AG20443 (cell line): ENCODE measurements around the gene MBTPS1.

Experiments
- DNase-seq: peaks from one replicate; pipeline ENCODE4 v3.0.0; 2012; ENCODE audit warnings: low spot score, mixed read lengths

MBTPS1 gene

GRCh38 chr16:84098939-84099338 lies 17.8 kb downstream of the MBTPS1 start:
- DNase-seq = no peak

DNA sequence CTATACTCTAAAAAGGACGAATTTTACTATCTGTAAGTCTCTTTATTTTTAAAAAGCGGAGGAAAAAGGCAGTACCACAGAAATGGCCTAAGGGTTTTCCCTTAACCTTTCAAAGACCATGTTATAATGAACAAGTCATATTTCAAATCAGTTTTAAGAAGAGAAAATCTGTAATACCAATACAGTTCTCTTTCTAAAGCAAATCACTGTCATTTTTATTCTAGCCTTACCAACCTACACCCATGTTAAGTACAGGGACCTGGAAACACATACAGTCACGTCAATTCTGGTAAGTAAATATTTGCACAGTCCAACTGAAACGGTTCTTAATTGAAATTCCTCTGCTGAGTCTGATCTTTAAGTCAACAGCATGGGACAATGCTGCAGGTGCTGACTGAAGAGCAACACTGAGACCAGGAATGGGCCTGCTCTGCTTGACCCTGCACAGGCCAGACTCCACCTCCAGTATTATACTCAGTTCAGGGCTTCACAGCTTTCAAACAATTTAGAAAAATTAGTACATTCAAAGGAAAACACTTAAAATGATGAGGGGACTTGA lies 20.2 kb downstream of the MBTPS1 start:
- no peak for DNase-seq

- DNase-seq = no peak
Measured at GRCh38 chr16:84095466-84095865, 21.3 kb downstream of the MBTPS1 start.

GRCh38 chr16:84093879-84094270 lies 22.9 kb downstream of the MBTPS1 start:
- DNase-seq = no peak

DNA sequence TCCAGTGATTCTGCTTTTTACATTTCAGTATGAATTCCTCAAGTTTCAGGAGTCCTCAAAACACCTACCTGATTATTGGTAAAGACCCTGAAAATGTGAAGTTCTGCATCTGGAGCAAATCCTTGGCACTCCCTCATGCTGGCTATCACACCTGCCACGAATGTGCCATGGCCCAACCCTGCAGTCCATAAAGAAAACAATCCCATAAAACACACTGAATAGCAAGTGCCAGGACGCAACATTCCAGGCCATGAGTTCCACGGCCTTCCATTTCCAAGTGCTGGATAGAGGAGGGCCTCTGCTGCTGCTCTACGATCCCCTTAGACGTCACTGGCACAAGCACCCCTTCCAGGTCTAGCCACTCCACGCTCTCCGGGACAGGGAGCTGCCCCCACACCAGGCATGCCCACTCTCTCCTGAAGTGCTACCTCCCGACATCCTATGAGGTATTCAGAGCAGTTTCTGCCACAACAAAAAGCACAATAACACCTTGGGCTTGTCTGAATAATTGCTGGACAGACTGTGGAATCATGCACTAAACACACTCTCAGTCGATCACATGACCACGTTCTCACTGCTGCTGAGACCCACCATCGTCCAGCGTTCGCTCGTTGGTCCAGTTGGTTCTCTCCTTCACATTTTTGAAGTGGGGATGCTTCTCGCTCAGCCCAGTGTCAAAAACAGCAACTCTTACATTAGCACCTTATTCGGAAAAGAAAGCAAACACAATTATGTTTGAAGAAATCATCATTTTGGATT lies 23.4 kb downstream of the MBTPS1 start:
- DNase-seq = no peak

- no peak for DNase-seq
Measured at GRCh38 chr16:84091460-84091859, 25.3 kb downstream of the MBTPS1 start.

DNA sequence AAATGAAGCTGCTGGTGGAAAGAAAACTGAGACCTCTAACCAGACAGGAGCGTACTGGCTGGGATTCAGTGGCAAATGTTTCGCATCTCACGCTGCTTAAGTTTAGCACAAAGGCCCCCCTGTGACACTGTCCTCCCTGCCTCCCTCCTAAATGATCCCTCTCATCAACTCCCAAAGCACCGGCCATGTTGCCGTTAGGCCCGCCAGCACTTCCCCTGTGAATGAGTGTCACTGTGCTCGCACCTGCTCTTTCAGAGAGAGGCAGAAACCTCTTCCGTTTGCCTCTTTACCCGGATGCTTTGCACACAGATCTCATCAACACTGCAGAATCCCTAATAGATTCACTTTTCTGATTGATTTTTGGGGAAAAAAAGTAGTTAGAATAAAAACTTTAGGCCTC lies 26.5 kb downstream of the MBTPS1 start:
- DNase-seq = no peak

DNA sequence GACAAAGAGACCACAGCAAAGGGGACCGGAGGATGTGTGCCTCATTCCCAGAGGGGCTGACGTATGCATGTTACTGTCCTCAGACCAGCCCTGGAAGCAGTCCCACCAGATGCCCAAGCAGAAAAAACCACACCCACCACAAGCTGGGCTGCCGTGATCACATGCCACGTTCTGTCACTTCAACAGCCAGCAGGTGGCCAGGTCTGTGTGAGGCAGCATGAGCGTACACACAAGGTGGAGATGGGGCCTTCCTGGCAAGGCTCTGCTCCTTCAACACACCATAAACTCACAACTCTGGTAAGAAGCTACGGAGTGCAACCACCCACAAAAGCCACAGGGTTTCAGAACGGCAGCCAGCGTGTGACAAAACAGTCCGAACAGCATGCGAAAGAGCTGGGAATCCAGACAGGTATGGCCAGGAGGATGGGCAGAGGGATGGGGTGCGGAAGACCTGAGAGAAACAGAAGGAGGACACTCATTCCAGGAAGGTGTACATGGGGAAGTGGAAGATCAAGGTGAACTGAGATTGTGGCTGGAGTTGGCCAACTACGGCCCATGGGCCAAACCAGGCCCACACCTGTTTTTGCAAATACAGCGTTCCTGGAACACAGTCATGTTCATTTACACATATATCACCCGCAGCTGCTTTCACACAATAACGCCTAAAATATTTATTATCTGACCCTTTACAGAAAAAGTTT lies 27.9 kb downstream of the MBTPS1 start:
- no peak for DNase-seq

DNA sequence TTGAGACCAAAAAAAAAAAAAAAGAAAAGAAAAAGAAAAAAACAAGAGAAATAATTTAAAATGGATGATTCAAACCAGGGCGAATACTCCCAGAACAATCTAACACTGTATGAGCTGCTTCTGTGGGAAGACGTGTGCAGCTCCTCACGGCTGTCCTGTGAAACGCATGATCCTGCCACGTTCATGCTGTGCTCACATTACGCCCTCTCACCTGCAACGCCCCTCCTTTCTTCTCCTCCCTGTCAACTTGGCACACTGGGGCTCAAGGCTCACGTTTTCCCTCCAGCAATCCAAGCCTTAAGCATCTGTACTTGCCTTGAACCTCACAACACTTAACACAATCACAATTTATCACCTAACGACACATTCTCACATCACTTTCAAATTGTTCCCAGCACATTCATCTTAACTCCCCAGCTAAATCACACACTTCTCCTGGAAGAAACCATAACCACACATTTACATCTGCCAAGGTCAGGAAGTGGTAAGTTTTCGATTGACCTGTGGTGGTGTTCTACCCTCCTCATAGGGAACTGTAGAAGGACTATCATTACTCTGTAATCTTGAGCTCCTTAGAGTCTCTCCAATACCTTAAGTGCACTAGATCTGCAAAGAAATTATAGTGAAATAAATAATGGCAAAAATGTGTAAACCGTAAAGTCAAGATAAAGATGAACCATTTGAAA lies 29.1 kb downstream of the MBTPS1 start:
- DNase-seq = no peak

GRCh38 chr16:84087001-84087400 lies 29.7 kb downstream of the MBTPS1 start:
- DNase-seq = no peak

- no peak for DNase-seq
Measured at GRCh38 chr16:84086341-84086740, 30.4 kb downstream of the MBTPS1 start.

DNA sequence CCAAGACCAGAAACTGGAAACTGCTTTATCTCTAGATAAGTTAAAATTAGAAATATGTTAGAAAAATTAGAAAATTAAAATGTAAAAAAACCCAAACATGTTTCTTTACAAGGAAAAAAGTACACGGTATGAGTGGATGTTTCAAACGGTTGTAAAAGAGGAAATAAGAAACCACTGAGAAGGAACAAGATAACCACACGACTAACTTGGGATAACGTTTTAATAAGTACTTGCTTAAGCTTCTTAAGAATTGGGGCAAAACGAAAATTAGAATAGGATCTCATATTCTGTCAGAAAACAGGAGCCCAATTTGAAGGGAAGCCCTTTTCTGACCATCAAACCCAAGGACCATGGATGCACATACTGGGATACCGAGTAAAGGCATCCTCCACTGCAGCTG lies 31.0 kb downstream of the MBTPS1 start:
- no peak for DNase-seq

DNA sequence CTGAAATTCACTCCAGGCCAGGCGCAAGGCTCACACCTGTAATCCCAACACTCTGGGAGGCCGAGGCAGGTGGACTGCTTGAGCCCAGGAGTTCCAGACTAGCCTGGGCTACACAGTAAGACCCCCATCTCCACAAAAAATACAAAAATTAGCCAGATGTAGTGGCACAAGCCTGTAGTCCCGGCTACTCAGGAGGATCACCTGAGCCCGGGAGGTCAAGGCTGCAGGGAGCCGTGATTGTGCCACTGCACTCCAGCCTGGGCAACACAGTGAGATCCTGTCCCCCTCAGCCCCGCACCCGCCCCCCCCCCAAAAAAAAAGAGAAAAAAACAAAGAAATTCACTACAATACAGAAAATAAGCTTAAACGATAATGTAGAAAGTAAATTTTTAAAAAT lies 31.5 kb downstream of the MBTPS1 start:
- no peak for DNase-seq

DNA sequence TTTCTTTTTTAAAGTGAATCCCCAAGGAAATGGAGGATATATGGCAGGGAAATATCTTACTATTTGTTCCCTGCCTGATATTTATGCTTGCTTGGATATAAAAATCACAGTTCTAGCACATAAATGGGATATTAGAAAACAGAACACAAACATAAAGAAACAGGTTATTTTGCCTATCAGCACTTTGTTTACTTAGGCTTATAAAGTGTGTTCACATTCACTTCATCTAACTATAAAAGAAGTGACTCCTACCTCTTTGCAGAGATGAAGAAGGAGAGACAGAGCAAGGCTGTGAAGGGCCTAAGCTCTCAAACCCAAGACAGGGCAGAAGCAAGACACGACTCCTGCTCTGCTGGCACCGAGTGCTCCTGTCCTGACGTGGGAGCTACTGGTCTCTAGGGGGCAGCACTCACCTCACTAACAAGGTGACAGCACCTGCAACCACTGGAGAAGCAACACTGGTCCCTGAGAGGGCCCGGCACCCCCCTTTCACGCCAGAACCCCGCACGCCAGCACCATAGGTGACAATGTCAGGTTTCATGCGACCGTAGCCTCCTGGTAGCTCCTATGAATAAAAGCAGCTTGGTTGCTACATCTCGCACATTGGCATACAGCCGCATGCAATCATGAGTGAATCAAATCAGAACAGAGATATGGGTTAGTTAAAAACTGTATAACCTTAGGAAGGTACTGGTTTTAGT lies 32.0 kb downstream of the MBTPS1 start:
- peak; percentile 82 for DNase-seq

DNA sequence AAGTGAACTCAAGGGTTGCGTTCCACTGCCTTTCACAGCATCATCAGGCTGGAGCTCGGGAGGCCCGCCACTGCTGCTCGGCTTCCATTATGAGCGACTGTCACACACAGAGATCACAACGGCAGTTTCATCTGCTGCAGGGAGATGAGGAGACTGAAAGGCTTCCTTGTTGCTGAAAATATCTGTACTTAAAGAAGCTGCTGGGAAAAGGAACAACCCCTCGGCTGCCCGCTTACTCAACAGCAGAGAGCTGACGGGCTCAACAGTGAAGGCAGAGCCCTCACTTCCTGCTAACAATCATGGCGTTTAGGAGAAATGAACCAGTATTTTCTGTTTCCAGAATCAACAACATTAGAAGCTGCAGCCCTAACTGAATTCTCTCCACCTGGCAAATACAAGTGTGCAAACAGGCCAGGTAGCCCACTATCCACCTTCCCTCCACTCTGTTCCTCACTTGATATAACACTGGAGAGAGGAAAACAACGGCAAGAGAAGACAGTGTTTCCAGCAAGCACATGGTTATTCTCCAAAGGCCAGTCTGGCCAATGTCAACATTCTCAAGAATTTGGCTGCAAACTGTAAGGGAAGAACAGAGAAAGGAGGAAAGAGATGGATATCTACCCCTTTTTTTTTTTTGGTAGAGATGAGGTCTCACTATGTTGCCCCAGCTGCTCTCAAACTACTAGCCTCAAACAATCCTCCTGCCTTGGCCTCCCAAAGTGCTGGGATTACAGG lies 33.7 kb downstream of the MBTPS1 start:
- DNase-seq = no peak

DNA sequence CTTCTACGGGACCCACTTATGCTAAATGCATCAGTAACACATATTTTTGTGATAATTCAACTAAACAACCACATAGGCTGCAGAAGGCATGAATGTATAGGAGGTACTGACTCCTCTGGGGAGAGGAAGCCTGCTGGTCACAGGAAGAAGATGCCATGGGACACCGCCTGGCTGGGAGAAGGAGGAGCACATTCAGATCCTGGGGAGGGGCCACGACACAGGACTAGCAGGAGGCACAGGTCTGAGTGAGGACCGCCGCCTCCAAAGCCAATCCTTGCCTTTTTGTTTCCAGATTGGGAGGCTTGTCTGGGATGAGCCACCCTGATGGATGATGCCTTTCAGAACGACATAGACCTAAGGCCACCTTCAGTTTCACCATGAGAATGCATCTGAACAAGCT lies 34.6 kb downstream of the MBTPS1 start:
- no peak for DNase-seq

- DNase-seq = no peak
Measured at GRCh38 chr16:84081446-84081989, 35.2 kb downstream of the MBTPS1 start.

GRCh38 chr16:84080813-84081212 lies 35.9 kb downstream of the MBTPS1 start:
- DNase-seq = no peak

GRCh38 chr16:84080378-84080777 lies 36.4 kb downstream of the MBTPS1 start:
- DNase-seq = no peak

GRCh38 chr16:84079664-84080063 lies 37.1 kb downstream of the MBTPS1 start:
- no peak for DNase-seq

DNA sequence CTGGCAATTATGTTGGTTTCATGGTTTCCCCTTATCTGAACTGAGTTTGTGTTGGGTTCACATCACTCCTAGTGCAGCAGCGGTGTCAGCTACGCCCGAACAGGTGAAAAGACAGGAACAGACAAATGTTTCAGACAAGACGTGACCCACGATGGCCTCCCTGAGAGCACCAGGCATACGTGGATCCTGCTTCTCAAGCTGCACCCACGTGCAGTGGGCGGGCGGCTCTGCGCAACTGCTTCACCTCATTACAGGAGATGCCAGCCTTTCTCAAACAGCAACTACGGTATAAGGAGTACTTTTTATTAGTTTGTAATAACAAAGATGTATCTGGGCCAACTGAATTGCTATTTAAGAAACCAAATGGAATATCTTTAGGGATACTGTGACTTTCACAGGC lies 41.4 kb downstream of the MBTPS1 start:
- no peak for DNase-seq
